ENCODE results near the gene FOLR1.

FOLR1 gene

GRCh38 chr11:72224564-72225410, 32.8 kb downstream of the FOLR1 start, which contains the start of gene INPPL1:
TSS of gene INPPL1 (plus strand) at chr11:72224767. CDS start at chr11:72224985, 218 bp downstream.
- peak; percentile 51 for DNase-seq

GRCh38 chr11:72225411-72225951, 33.5 kb downstream of the FOLR1 start:
- DNase-seq: no peak

GRCh38 chr11:72226701-72227100, 34.8 kb downstream of the FOLR1 start:
- no peak for DNase-seq

- DNase-seq: no peak
These were observed 35.6 kb downstream of the FOLR1 start for GRCh38 chr11:72227316-72228228.

GRCh38 chr11:72228229-72228843, 36.4 kb downstream of the FOLR1 start:
- DNase-seq: no peak

GRCh38 chr11:72228844-72229231, 36.9 kb downstream of the FOLR1 start:
- no peak for DNase-seq

- DNase-seq: no peak
These were observed 37.5 kb downstream of the FOLR1 start for GRCh38 chr11:72229336-72229924.

- DNase-seq: no peak
These were observed 38.2 kb downstream of the FOLR1 start for GRCh38 chr11:72229925-72230763.

- no peak for DNase-seq
These were observed 38.9 kb downstream of the FOLR1 start for GRCh38 chr11:72230764-72231365.

- DNase-seq: no peak
These were observed 39.7 kb downstream of the FOLR1 start for GRCh38 chr11:72231396-72232259.

GRCh38 chr11:72232260-72233055, 40.5 kb downstream of the FOLR1 start:
- DNase-seq: no peak

GRCh38 chr11:72233056-72233772, 41.3 kb downstream of the FOLR1 start:
- no peak for DNase-seq

- no peak for DNase-seq
These were observed 42.0 kb downstream of the FOLR1 start for GRCh38 chr11:72233773-72234513.

- DNase-seq: no peak
These were observed 42.5 kb downstream of the FOLR1 start for GRCh38 chr11:72234514-72234830.

- no peak for DNase-seq
These were observed 43.0 kb downstream of the FOLR1 start for GRCh38 chr11:72234920-72235319.

GRCh38 chr11:72235351-72236057, 43.6 kb downstream of the FOLR1 start:
- DNase-seq: no peak

- no peak for DNase-seq
These were observed 44.2 kb downstream of the FOLR1 start for GRCh38 chr11:72236083-72236697.

Measured in retina (tissue), 1 donor.